ENCODE results near the gene CCNY. TPM values are rescaled to one million over a fixed set of nuclear protein-coding genes. Genes with fewer than 3 reads are reported as not detected.

CCNY gene
- total RNA-seq, 1 donor from 2014 or later, result 59.4 TPM

DNA sequence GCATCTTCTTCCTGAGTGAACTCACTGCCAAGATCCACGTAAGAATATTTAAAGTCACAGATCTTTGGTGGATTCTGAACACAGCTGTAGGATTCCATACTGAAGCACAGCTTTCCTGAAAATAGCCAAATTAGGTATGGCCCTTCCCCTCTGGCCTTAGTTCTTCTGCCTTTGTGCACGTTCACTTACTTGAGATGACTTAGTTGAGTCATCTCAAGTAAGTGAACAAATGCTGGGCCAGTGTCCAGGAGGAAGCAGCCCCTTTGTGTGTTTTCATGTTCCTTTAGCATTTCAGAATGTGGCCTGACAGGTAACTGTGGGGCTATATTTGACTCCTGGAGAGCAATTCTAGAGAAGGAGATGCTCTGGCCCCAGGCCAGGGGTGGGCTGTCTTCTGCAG is 51.5 kb downstream of the CCNY start:
- Mint-ChIP-seq H3K27ac (no peak overlapping the region), H3K4me1 (ENCODE audit: low read depth) (peaks cover 18% of the 10 kb centered on the region), H3K9me3 (ENCODE audit: low read depth) (peaks cover 22% of the 10 kb centered on the region), H3K36me3 (ENCODE audit: insufficient read depth) (peaks cover 14% of the 10 kb centered on the region), H3K27me3 (no peaks in the 10 kb centered on the region), H3K4me3 (ENCODE audit: low read depth) (no peak overlapping the region)
- TF ChIP-seq, protein P1, sequence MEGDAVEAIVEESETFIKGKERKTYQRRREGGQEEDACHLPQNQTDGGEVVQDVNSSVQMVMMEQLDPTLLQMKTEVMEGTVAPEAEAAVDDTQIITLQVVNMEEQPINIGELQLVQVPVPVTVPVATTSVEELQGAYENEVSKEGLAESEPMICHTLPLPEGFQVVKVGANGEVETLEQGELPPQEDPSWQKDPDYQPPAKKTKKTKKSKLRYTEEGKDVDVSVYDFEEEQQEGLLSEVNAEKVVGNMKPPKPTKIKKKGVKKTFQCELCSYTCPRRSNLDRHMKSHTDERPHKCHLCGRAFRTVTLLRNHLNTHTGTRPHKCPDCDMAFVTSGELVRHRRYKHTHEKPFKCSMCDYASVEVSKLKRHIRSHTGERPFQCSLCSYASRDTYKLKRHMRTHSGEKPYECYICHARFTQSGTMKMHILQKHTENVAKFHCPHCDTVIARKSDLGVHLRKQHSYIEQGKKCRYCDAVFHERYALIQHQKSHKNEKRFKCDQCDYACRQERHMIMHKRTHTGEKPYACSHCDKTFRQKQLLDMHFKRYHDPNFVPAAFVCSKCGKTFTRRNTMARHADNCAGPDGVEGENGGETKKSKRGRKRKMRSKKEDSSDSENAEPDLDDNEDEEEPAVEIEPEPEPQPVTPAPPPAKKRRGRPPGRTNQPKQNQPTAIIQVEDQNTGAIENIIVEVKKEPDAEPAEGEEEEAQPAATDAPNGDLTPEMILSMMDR (IDR thresholded peaks at IDR 0.05; ENCODE audit: unreplicated experiment), result no peak
- DNase-seq (ENCODE audit: low spot score, unreplicated experiment), result no peak

DNA sequence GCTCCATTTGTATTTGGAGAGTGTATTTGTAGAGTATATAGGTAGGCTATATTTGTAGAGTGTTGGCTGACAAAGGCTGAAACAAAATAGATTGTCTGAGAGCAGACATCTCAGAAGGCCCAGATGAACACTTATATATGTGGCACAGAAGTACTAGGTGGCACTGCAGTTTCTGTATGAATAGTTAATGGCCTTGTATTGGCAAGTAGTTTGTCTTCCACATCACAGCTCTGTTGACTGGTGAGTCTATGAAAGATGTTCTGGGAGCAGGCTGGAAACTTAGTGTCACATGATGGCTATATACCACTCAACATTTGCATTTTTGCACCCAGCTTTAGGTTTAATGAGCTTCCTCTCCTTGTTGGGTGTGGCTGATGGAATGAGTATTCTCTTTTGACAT is 51.9 kb downstream of the CCNY start:
- no peak overlapping the region for H3K27ac Mint-ChIP-seq

DNA sequence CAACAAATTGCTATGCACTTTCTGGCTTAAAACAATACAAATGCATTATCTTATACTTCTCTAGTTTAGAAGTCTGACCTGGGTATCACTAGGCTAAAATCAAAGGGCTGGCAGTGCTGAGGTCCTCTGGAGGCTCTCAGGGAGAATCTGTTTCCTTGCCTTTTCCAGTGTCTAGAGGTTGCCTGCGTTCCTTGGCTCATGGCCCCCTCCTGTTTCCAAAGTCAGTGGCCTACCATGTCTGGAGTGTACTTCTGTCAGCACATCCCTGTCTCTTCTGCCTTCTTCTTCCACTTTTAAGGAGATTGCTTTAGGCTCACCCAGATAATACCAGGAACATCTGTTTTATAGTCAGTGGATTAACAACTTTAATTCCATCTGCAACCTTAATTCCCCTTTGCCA is 52.4 kb downstream of the CCNY start:
- Mint-ChIP-seq H3K27me3 (no peaks in the 10 kb centered on the region), H3K9me3 (ENCODE audit: low read depth) (peaks cover 22% of the 10 kb centered on the region), H3K27ac (no peak overlapping the region), H3K36me3 (ENCODE audit: insufficient read depth) (peaks cover 14% of the 10 kb centered on the region), H3K4me1 (ENCODE audit: low read depth) (peaks cover 20% of the 10 kb centered on the region), H3K4me3 (ENCODE audit: low read depth) (no peak overlapping the region)
- TF ChIP-seq, protein P1 (IDR thresholded peaks at IDR 0.05; ENCODE audit: unreplicated experiment), result no peak
- no peak for DNase-seq (ENCODE audit: low spot score, unreplicated experiment)

More for the DNA sequence above, 51.9 kb downstream of the CCNY start:
- Mint-ChIP-seq H3K36me3 (ENCODE audit: insufficient read depth) (peaks cover 14% of the 10 kb centered on the region), H3K9me3 (ENCODE audit: low read depth) (peaks cover 22% of the 10 kb centered on the region), H3K4me3 (ENCODE audit: low read depth) (no peak overlapping the region), H3K27me3 (no peaks in the 10 kb centered on the region), H3K4me1 (ENCODE audit: low read depth) (peaks cover 21% of the 10 kb centered on the region)
- no peak for DNase-seq (ENCODE audit: low spot score, unreplicated experiment)
- TF ChIP-seq, protein P1 (IDR thresholded peaks at IDR 0.05; ENCODE audit: unreplicated experiment), result no peak

DNA sequence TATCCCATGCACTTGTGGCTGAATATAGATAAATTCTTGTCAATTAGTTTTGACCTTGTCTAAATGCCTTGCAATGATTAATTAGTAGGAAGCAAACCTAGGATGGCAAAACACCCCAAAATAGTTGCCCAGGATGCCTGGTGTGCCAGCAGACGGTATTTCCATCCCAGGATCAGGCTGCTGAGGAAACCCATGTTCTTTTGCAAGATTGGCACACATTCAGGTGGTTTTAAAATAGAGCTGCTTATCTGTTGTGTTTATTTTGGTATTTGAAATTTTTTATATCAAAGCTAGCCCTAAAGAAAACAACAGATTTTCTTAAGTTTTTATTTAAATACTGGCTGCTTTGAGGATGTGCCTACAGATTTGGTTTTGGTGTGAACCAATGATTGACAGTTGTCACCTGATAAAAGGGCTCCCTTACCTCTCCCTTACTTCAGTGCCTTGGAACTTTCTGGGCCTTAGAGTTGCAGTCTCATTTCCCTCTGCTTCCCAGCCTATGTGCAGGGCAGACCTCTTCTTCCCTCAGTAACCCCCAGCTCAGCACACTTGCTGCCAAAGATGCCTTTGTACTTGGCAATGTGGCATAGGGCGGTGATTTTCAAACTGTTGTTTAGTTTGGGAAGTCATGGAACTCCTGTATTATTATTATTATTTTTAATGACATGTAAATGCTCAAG is 54.0 kb downstream of the CCNY start:
- H3K36me3 Mint-ChIP-seq (ENCODE audit: insufficient read depth), result peaks cover 14% of the 10 kb centered on the region
- no peak overlapping the region for H3K4me3 Mint-ChIP-seq (ENCODE audit: low read depth)
- DNase-seq (ENCODE audit: low spot score, unreplicated experiment), result no peak
- TF ChIP-seq, protein P1 (IDR thresholded peaks at IDR 0.05; ENCODE audit: unreplicated experiment), result no peak
- H3K27me3 Mint-ChIP-seq, result no peaks in the 10 kb centered on the region
- H3K9me3 Mint-ChIP-seq (ENCODE audit: low read depth), result peaks cover 22% of the 10 kb centered on the region
- no peak overlapping the region for H3K27ac Mint-ChIP-seq
- peaks cover 20% of the 10 kb centered on the region for H3K4me1 Mint-ChIP-seq (ENCODE audit: low read depth)

DNA sequence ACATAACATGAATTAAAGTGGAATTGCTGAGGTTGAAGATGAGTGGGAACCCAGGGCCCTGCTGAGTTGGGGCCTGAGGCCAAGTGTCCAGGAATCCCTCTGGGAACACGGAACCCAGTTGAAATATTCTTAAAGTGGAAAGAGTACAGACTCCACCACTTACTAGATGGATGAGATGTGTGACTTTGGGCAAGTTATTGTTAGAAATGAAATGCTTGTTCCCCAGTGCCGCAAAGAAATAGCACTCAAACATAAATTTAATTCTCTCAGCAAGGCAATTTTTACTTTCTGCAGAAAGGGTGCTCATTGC is 54.5 kb downstream of the CCNY start:
- H3K27me3 Mint-ChIP-seq, result no peaks in the 10 kb centered on the region

More for the DNA sequence above, 54.5 kb downstream of the CCNY start:
- H3K4me3 Mint-ChIP-seq (ENCODE audit: low read depth), result no peak overlapping the region
- DNase-seq (ENCODE audit: low spot score, unreplicated experiment), result no peak
- peaks cover 14% of the 10 kb centered on the region for H3K36me3 Mint-ChIP-seq (ENCODE audit: insufficient read depth)
- H3K4me1 Mint-ChIP-seq (ENCODE audit: low read depth), result peaks cover 20% of the 10 kb centered on the region
- H3K27ac Mint-ChIP-seq, result no peak overlapping the region
- peaks cover 22% of the 10 kb centered on the region for H3K9me3 Mint-ChIP-seq (ENCODE audit: low read depth)
- TF ChIP-seq, protein P1 (IDR thresholded peaks at IDR 0.05; ENCODE audit: unreplicated experiment), result no peak
